ENCODE results near the gene AHR.

GRCh38 chr7:17255926-17256325 lies 42.5 kb upstream of the AHR start:
- TF ChIP-seq ZNF777 (tag by site-specific recombination; IDR thresholded peaks at IDR 0.05; ENCODE audit: borderline replicate concordance) = no peak
- TF ChIP-seq, protein P1, sequence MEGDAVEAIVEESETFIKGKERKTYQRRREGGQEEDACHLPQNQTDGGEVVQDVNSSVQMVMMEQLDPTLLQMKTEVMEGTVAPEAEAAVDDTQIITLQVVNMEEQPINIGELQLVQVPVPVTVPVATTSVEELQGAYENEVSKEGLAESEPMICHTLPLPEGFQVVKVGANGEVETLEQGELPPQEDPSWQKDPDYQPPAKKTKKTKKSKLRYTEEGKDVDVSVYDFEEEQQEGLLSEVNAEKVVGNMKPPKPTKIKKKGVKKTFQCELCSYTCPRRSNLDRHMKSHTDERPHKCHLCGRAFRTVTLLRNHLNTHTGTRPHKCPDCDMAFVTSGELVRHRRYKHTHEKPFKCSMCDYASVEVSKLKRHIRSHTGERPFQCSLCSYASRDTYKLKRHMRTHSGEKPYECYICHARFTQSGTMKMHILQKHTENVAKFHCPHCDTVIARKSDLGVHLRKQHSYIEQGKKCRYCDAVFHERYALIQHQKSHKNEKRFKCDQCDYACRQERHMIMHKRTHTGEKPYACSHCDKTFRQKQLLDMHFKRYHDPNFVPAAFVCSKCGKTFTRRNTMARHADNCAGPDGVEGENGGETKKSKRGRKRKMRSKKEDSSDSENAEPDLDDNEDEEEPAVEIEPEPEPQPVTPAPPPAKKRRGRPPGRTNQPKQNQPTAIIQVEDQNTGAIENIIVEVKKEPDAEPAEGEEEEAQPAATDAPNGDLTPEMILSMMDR (tag by site-specific recombination; IDR thresholded peaks at IDR 0.05) = no peak
- TF ChIP-seq ZFP3 (tag by site-specific recombination; IDR thresholded peaks at IDR 0.05; ENCODE audit: low read depth) = no peak
- no peak for TF ChIP-seq REST (tag by site-specific recombination; IDR thresholded peaks at IDR 0.05)
- TF ChIP-seq YY1 (tag by site-specific recombination; IDR thresholded peaks at IDR 0.05) = no peak
- no peak for TF ChIP-seq BCL11B (tag by site-specific recombination; IDR thresholded peaks at IDR 0.05; ENCODE audit: low read depth)
- TF ChIP-seq ZBTB20 (tag by site-specific recombination; IDR thresholded peaks at IDR 0.05) = no peak
- TF ChIP-seq GFI1B (tag by site-specific recombination; IDR thresholded peaks at IDR 0.05) = no peak
- TF ChIP-seq ZNF664 (tag by site-specific recombination; IDR thresholded peaks at IDR 0.05) = no peak
- TF ChIP-seq ZNF138 (tag by site-specific recombination; IDR thresholded peaks at IDR 0.05; ENCODE audit: borderline replicate concordance) = no peak
- no peak for TF ChIP-seq ZNF416 (tag by site-specific recombination; IDR thresholded peaks at IDR 0.05)
